ENCODE measurements around the gene CSE1L. TPM values are rescaled to one million over a fixed set of nuclear protein-coding genes. Genes with fewer than 3 reads are reported as not detected.
"Not testable (repeated sequence)": the region's sequence is repeated elsewhere in the genome, so short reads cannot be mapped to it uniquely, and the experiment has no call there.

The CSE1L gene
- total RNA-seq, 1 donor from 2014 or later, result 173 TPM

GRCh38 chr20:49132995-49133478 lies 86.9 kb downstream of the CSE1L start:
- no peak for DNase-seq

- no peak for DNase-seq
These were observed 87.5 kb downstream of the CSE1L start for GRCh38 chr20:49133571-49133970.

GRCh38 chr20:49134797-49135196 lies 88.7 kb downstream of the CSE1L start:
- not testable (repeated sequence) for DNase-seq

GRCh38 chr20:49136817-49137571 lies 90.9 kb downstream of the CSE1L start:
- DNase-seq, result no peak

- DNase-seq, result no peak
These were observed 92.3 kb downstream of the CSE1L start for GRCh38 chr20:49138431-49138830.

- DNase-seq, result no peak
These were observed 94.3 kb downstream of the CSE1L start for GRCh38 chr20:49140411-49140810.

- no peak for DNase-seq
These were observed 94.7 kb downstream of the CSE1L start for GRCh38 chr20:49140834-49141233.

Small RNA genes within 50 kb of the gene (small RNA-seq; reads per million reads assigned to genes)
- not detected for gene SNAP23P1

Other genes starting within 250 kb of the CSE1L start
- 21.1 TPM for gene PREX1, start 218.3 kb upstream of the CSE1L start, total RNA-seq
- 27.5 TPM for gene ARFGEF2, start 124.6 kb upstream of the CSE1L start, total RNA-seq
- gene STAU1, start 142.0 kb downstream of the CSE1L start, total RNA-seq, result 47.9 TPM
- 18.2 TPM for gene DDX27, start 173.1 kb downstream of the CSE1L start, total RNA-seq
- 14.0 TPM for gene ZNFX1, start 231.7 kb downstream of the CSE1L start, total RNA-seq